OCI-LY7 (cell line): ENCODE measurements around the gene SCAND1. TPM values are rescaled to one million over a fixed set of nuclear protein-coding genes. Genes with fewer than 3 reads are reported as not detected.

Experiments used
- BruUV-seq: library from RNA; stranded (reverse); fragments of 400-500 nt; replicated peaks from 2 replicates; lab custom pipeline; 2021; lab: Mats Ljungman, UMichigan
- CTCF ChIA-PET: fragments of 300-600 bp; sonication (Branson Sonifier 250); formaldehyde crosslinking; loops from one replicate; lab custom pipeline; 2022; ENCODE audit warnings: antibody characterized with exemption; ENCODE audit not compliant: unreplicated experiment; lab: Charles Lee
- POLR2A ChIA-PET: fragments of 300-600 bp; sonication (Branson Sonifier 250); formaldehyde crosslinking; loops from one replicate; lab custom pipeline; 2022; ENCODE audit warnings: antibody characterized with exemption; lab: Charles Lee
- DNase-seq: peaks from one replicate; pipeline ENCODE4 v3.0.0-alpha.2; 2015; ENCODE audit warnings: low spot score
- H2AFZ ChIP-seq: fragments of 200-600 bp; sonication (generic), shearing (Covaris generic); 2 replicates; pipeline ENCODE4 v1.6.1; 2014; ENCODE audit warnings: mild to moderate bottlenecking, antibody characterized with exemption, low read length, moderate library complexity
- H3K27ac ChIP-seq: fragments of 200-600 bp; sonication (generic); 2 replicates; pipeline ENCODE4 v1.5.1; 2014; ENCODE audit warnings: mixed run types, low read depth, mild to moderate bottlenecking, moderate library complexity, low read length, inconsistent platforms; ENCODE audit not compliant: poor library complexity, severe bottlenecking
- H3K36me3 ChIP-seq: fragments of 200-600 bp; sonication (generic); 2 replicates; pipeline ENCODE4 v1.6.1; 2014; ENCODE audit warnings: mild to moderate bottlenecking, antibody characterized with exemption, low read length, moderate library complexity, mixed read lengths; ENCODE audit not compliant: insufficient read depth
- H3K4me1 ChIP-seq: fragments of 200-600 bp; sonication (generic); 2 replicates; pipeline ENCODE4 v1.5.1; 2014; ENCODE audit warnings: mild to moderate bottlenecking, low read length; ENCODE audit not compliant: insufficient read depth, poor library complexity, severe bottlenecking
- H3K4me2 ChIP-seq: fragments of 200-600 bp; sonication (generic); 2 replicates; pipeline ENCODE4 v1.6.1; 2014; ENCODE audit warnings: mild to moderate bottlenecking, low read length
- H3K4me3 ChIP-seq: fragments of 200-600 bp; sonication (generic); 2 replicates; pipeline ENCODE4 v1.5.1; 2014; ENCODE audit warnings: mild to moderate bottlenecking, low read depth, low read length; ENCODE audit not compliant: poor library complexity, severe bottlenecking
- H3K79me2 ChIP-seq: fragments of 200-600 bp; sonication (generic); 2 replicates; pipeline ENCODE4 v1.6.1; 2016; ENCODE audit warnings: low read depth, mild to moderate bottlenecking, low read length, moderate library complexity, mixed read lengths; ENCODE audit not compliant: insufficient read depth
- H3K9me2 ChIP-seq: fragments of 200-600 bp; sonication (generic); 2 replicates; pipeline ENCODE4 v1.6.1; 2016; ENCODE audit warnings: mild to moderate bottlenecking, low read length, mixed read lengths; ENCODE audit not compliant: insufficient read depth
- H3K9me3 ChIP-seq: fragments of 200-600 bp; sonication (generic); 2 replicates; pipeline ENCODE4 v1.6.1; 2014; ENCODE audit warnings: mild to moderate bottlenecking, mixed run types, low read length, mixed read lengths
- H4K20me1 ChIP-seq: fragments of 200-600 bp; sonication (generic); 2 replicates; pipeline ENCODE4 v1.6.1; 2014; ENCODE audit warnings: mild to moderate bottlenecking, antibody characterized with exemption, low read length, moderate library complexity, mixed read lengths; ENCODE audit not compliant: insufficient read depth
- CTCF ChIP-seq: fragments of 200-600 bp; sonication (generic); conservative IDR thresholded peaks from 2 replicates; pipeline ENCODE4 v1.5.1; 2014; ENCODE audit warnings: mild to moderate bottlenecking, antibody characterized with exemption, low read length, moderate library complexity, mixed read lengths
- EZH2phosphoT487 ChIP-seq: fragments of 200-600 bp; sonication (generic); IDR thresholded peaks from 2 replicates; pipeline ENCODE4 v1.6.1; 2018; ENCODE audit warnings: low read depth, borderline replicate concordance, mild to moderate bottlenecking, mixed run types, antibody characterized with exemption, low read length, moderate library complexity, mixed read lengths
- intact Hi-C: fragments of 100-400 bp; cut with micrococcal nuclease; formaldehyde crosslinking; loops from one replicate; pipeline ENCODE4 v1.10.0; 2022; ENCODE audit not compliant: unreplicated experiment
- total RNA-seq, 2 experiments: library from RNA; depleted of rRNA in 1 of 2; stranded (reverse); fragments of >200 nt in 1 of 2; shearing (Covaris generic) in 1 of 2; gene quantifications; 2 replicates each; pipeline ENCODE4 v1.2.3, GENCODE V29; 2014 to 2022

SCAND1 gene
- total RNA-seq, 2 experiments from 2014 or later: 75.6 to 97.6 TPM

- no peaks in the 10 kb centered on the region for H3K79me2 ChIP-seq
- no peaks in the 10 kb centered on the region for H3K9me2 ChIP-seq
- peaks cover 20% of the 10 kb centered on the region for H3K4me1 ChIP-seq
- DNase-seq: peak; percentile 68
- no peaks in the 10 kb centered on the region for H3K9me3 ChIP-seq
- H3K4me3 ChIP-seq: no peak overlapping the region
- H4K20me1 ChIP-seq: no peaks in the 10 kb centered on the region
- H3K27ac ChIP-seq: no peak overlapping the region
- H2AFZ ChIP-seq: 0 out of 2 replicates have a peak overlapping the region, but pooled peaks have one; percentile 26
- ChIA-PET POLR2A (interaction anchor here (0.6 to 3.2 kb wide), 5 partner anchors 13 to 171 kb away, joined by 3 to 16 read pairs (median 7); partner anchors contain the start of gene SCAND1), CTCF (interaction anchor here (0.6 to 1.1 kb wide), 2 partner anchors 36 to 154 kb away, joined by 3 read pairs; no protein-coding TSS in a partner anchor)
- H3K36me3 ChIP-seq: no peaks in the 10 kb centered on the region
- BruUV-seq: no TSS peak
- no peak overlapping the region for H3K4me2 ChIP-seq
- TF ChIP-seq CTCF (peak; percentile 82), EZH2phosphoT487 (no peak)
- intact Hi-C loops: no loop called here
Measured at GRCh38 chr20:35991142-35991771, 37.0 kb upstream of the SCAND1 start.

DNA sequence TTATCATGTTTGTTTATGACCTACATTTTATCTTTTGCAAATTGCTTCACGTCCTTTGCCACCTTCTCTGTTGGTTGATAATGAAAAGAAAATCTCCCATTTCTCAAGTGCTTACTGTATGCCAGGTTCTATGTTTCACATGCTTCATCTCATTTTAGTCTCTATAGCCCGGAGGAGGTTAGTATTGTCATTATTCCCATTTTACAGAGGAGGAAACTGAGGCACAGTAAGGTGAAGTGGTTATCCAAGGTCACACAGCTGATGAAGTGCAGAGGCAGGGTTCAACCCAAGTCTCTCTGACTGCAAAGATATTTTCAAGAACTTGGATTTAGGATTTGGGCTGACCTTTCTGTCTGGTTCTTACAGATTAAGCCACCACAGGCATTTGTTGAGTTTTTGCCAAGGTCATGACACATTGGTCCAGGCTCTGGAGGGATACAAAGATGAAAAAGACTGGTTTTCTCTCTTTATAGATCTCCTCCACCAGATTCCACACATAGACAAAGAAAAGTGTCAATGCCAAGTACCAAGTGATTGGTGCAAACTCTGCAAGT, 34.7 kb upstream of the SCAND1 start:
- no peak for DNase-seq
- Histone ChIP-seq H3K4me1 (peaks cover 25% of the 10 kb centered on the region), H3K27ac (no peak overlapping the region), H3K9me3 (no peaks in the 10 kb centered on the region), H3K9me2 (no peaks in the 10 kb centered on the region), H3K36me3 (no peaks in the 10 kb centered on the region), H3K4me3 (no peak overlapping the region), H3K79me2 (no peaks in the 10 kb centered on the region), H2AFZ (no peak overlapping the region), H3K4me2 (no peak overlapping the region), H4K20me1 (no peaks in the 10 kb centered on the region)
- intact Hi-C loops: no loop called here
- TF ChIP-seq EZH2phosphoT487 (no peak), CTCF (no peak)
- POLR2A ChIA-PET: no interaction called here
- CTCF ChIA-PET: no interaction called here
- BruUV-seq: no TSS peak

- no peak overlapping the region for H2AFZ ChIP-seq
- POLR2A ChIA-PET: interaction anchor here (0.6 to 0.7 kb wide), 2 partner anchors 34 to 67 kb away, joined by 3 read pairs; no protein-coding TSS in a partner anchor
- no TSS peak for BruUV-seq
- H3K36me3 ChIP-seq: no peaks in the 10 kb centered on the region
- H3K79me2 ChIP-seq: no peaks in the 10 kb centered on the region
- no peak for DNase-seq
- intact Hi-C loops: no loop called here
- TF ChIP-seq EZH2phosphoT487: no peak
- no peak for TF ChIP-seq CTCF
- no peak overlapping the region for H3K27ac ChIP-seq
- no peak overlapping the region for H3K4me3 ChIP-seq
- CTCF ChIA-PET: no interaction called here
- no peaks in the 10 kb centered on the region for H3K9me3 ChIP-seq
- no peaks in the 10 kb centered on the region for H4K20me1 ChIP-seq
- peaks cover 9% of the 10 kb centered on the region for H3K4me1 ChIP-seq
- no peak overlapping the region for H3K4me2 ChIP-seq
- H3K9me2 ChIP-seq: no peaks in the 10 kb centered on the region
Measured at GRCh38 chr20:35985806-35986205, 31.5 kb upstream of the SCAND1 start.
